ENCODE data around the gene PRDX4. TPM values are rescaled to one million over a fixed set of nuclear protein-coding genes. Genes with fewer than 3 reads are reported as not detected.

Gene PRDX4
- total and polyA plus RNA-seq, 4 donors, result 183 to 480 (median 412) TPM

DNA sequence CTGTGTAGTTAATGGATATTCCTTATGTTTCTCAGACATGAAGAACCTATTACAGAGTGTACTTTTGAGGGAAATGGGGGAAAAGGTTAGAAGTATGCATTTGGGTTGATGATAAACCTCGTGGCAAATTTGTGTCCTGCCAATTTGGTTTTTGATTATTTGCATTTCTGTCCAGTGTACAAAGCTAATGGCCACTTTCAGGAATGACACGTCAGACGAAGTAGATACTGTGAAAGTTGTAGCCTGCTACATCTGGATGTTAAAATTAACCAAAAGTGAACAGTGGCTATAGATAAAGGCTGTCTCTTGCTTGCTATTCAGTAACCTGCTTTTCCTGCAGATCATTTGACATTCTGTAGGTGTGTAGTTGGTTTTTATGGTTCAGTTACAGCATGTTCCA is 1.0 kb downstream of the PRDX4 start:
- WGBS, result under 1% methylated on average over 3 of the region's 3 CpGs
- TF ChIP-seq, protein P1, sequence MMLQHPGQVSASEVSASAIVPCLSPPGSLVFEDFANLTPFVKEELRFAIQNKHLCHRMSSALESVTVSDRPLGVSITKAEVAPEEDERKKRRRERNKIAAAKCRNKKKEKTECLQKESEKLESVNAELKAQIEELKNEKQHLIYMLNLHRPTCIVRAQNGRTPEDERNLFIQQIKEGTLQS (IDR thresholded peaks at IDR 0.05), result no peak
- TF ChIP-seq JUND (IDR thresholded peaks at IDR 0.05) (no peak), YY1 (IDR thresholded peaks at IDR 0.05) (peak; percentile 52), RXRA (IDR thresholded peaks at IDR 0.05) (peak in 1 of 2 donors; percentile 25)
- TF ChIP-seq, protein P2, sequence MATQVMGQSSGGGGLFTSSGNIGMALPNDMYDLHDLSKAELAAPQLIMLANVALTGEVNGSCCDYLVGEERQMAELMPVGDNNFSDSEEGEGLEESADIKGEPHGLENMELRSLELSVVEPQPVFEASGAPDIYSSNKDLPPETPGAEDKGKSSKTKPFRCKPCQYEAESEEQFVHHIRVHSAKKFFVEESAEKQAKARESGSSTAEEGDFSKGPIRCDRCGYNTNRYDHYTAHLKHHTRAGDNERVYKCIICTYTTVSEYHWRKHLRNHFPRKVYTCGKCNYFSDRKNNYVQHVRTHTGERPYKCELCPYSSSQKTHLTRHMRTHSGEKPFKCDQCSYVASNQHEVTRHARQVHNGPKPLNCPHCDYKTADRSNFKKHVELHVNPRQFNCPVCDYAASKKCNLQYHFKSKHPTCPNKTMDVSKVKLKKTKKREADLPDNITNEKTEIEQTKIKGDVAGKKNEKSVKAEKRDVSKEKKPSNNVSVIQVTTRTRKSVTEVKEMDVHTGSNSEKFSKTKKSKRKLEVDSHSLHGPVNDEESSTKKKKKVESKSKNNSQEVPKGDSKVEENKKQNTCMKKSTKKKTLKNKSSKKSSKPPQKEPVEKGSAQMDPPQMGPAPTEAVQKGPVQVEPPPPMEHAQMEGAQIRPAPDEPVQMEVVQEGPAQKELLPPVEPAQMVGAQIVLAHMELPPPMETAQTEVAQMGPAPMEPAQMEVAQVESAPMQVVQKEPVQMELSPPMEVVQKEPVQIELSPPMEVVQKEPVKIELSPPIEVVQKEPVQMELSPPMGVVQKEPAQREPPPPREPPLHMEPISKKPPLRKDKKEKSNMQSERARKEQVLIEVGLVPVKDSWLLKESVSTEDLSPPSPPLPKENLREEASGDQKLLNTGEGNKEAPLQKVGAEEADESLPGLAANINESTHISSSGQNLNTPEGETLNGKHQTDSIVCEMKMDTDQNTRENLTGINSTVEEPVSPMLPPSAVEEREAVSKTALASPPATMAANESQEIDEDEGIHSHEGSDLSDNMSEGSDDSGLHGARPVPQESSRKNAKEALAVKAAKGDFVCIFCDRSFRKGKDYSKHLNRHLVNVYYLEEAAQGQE (IDR thresholded peaks at IDR 0.05), result no peak
- Histone ChIP-seq H3K27ac (ENCODE audit: low read depth in 1 of 2, low read length in 2 of 2) (peak overlapping the region; percentile 66 to 88), H3K9me3 (ENCODE audit: control insufficient read depth in 4 of 4, low read length in 3 of 4) (no peaks in the 10 kb centered on the region), H3K36me3 (ENCODE audit: control insufficient read depth in 4 of 4, insufficient read depth in 3 of 4, low read depth in 1 of 4, low read length in 3 of 4) (no peaks in the 10 kb centered on the region), H3K9ac (ENCODE audit: low read depth in 1 of 2, low read length in 2 of 2) (peak overlapping the region in 1 of 2 donors; percentile 36), H3K27me3 (ENCODE audit: control insufficient read depth in 4 of 4, insufficient read depth in 4 of 4, low read length in 3 of 4) (no peaks in the 10 kb centered on the region), H3K4me3 (ENCODE audit: low read depth in 1 of 3, low read length in 3 of 3) (peak overlapping the region; percentile 64 to 91 (median 82)), H3K4me1 (ENCODE audit: control insufficient read depth in 4 of 4, insufficient read depth in 4 of 4, low read length in 3 of 4) (peaks cover 2 to 5% (median 5%) of the 10 kb centered on the region in 4 donors)
- DNase-seq (ENCODE audit: low spot score), result no peak

DNA sequence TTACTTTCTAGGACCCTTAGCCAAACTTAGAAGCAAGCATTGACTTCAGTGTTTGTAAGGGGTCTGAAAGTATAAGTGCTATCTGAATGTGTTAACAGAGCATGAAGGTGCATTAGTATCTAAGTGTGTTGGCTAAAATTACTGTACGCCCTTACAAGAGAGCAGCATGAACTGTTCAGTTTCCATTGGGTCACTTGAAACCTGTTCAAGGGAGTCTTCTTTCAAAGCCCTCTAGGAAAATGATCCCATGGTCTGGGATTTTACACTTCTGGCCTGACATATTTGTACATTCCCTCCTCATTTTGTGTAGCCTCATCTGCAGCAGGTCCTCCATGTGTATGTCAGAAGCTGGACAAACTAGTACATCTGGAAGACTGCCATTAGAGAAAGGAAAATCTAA is 3.2 kb downstream of the PRDX4 start:
- Histone ChIP-seq H3K27ac (ENCODE audit: low read depth in 1 of 2, low read length in 2 of 2) (no peak overlapping the region), H3K9ac (ENCODE audit: low read depth in 1 of 2, low read length in 2 of 2) (no peak overlapping the region), H3K27me3 (ENCODE audit: control insufficient read depth in 4 of 4, insufficient read depth in 4 of 4, low read length in 3 of 4) (no peaks in the 10 kb centered on the region), H3K36me3 (ENCODE audit: control insufficient read depth in 4 of 4, insufficient read depth in 3 of 4, low read depth in 1 of 4, low read length in 3 of 4) (peaks cover 0 to 6% (median 3%) of the 10 kb centered on the region in 4 donors), H3K9me3 (ENCODE audit: control insufficient read depth in 4 of 4, low read length in 3 of 4) (no peaks in the 10 kb centered on the region), H3K4me3 (ENCODE audit: low read depth in 1 of 3, low read length in 3 of 3) (no peak overlapping the region), H3K4me1 (ENCODE audit: control insufficient read depth in 4 of 4, insufficient read depth in 4 of 4, low read length in 3 of 4) (peaks cover 2 to 5% (median 5%) of the 10 kb centered on the region in 4 donors)
- TF ChIP-seq HNF4G (IDR thresholded peaks at IDR 0.05) (no peak), RXRA (IDR thresholded peaks at IDR 0.05) (no peak), FOXA1 (IDR thresholded peaks at IDR 0.05) (no peak), FOXA2 (IDR thresholded peaks at IDR 0.05) (no peak), SP1 (IDR thresholded peaks at IDR 0.05) (no peak), JUND (IDR thresholded peaks at IDR 0.05) (no peak), TAF1 (conservative IDR thresholded peaks at IDR 0.05) (no peak), HNF4A (conservative IDR thresholded peaks at IDR 0.05) (no peak), RAD21 (IDR thresholded peaks at IDR 0.05) (no peak), NR2F2 (IDR thresholded peaks at IDR 0.05) (no peak), YY1 (IDR thresholded peaks at IDR 0.05) (no peak), GABPA (IDR thresholded peaks at IDR 0.05 in 1 of 2, conservative IDR thresholded peaks at IDR 0.05 in 1 of 2) (no peak), EGR1 (IDR thresholded peaks at IDR 0.05; ENCODE audit: low read depth in 2 of 2) (no peak)
- TF ChIP-seq, protein P3, sequence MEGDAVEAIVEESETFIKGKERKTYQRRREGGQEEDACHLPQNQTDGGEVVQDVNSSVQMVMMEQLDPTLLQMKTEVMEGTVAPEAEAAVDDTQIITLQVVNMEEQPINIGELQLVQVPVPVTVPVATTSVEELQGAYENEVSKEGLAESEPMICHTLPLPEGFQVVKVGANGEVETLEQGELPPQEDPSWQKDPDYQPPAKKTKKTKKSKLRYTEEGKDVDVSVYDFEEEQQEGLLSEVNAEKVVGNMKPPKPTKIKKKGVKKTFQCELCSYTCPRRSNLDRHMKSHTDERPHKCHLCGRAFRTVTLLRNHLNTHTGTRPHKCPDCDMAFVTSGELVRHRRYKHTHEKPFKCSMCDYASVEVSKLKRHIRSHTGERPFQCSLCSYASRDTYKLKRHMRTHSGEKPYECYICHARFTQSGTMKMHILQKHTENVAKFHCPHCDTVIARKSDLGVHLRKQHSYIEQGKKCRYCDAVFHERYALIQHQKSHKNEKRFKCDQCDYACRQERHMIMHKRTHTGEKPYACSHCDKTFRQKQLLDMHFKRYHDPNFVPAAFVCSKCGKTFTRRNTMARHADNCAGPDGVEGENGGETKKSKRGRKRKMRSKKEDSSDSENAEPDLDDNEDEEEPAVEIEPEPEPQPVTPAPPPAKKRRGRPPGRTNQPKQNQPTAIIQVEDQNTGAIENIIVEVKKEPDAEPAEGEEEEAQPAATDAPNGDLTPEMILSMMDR (IDR thresholded peaks at IDR 0.05; ENCODE audit: low read depth, low read length, missing input control), result no peak
- TF ChIP-seq, protein P4, sequence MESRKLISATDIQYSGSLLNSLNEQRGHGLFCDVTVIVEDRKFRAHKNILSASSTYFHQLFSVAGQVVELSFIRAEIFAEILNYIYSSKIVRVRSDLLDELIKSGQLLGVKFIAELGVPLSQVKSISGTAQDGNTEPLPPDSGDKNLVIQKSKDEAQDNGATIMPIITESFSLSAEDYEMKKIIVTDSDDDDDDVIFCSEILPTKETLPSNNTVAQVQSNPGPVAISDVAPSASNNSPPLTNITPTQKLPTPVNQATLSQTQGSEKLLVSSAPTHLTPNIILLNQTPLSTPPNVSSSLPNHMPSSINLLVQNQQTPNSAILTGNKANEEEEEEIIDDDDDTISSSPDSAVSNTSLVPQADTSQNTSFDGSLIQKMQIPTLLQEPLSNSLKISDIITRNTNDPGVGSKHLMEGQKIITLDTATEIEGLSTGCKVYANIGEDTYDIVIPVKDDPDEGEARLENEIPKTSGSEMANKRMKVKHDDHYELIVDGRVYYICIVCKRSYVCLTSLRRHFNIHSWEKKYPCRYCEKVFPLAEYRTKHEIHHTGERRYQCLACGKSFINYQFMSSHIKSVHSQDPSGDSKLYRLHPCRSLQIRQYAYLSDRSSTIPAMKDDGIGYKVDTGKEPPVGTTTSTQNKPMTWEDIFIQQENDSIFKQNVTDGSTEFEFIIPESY (IDR thresholded peaks at IDR 0.05), result no peak
- TF ChIP-seq, protein P5, sequence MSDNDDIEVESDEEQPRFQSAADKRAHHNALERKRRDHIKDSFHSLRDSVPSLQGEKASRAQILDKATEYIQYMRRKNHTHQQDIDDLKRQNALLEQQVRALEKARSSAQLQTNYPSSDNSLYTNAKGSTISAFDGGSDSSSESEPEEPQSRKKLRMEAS (IDR thresholded peaks at IDR 0.05), result no peak
- TF ChIP-seq, protein P2 (IDR thresholded peaks at IDR 0.05), result no peak
- TF ChIP-seq, protein P1 (IDR thresholded peaks at IDR 0.05), result no peak
- 97% methylated on average over 1 of the region's 1 CpG for WGBS
- no peak for DNase-seq (ENCODE audit: low spot score)
